Fibroblast of the conjunctiva (primary cell): Measurements from ENCODE around the gene INPP4A.

ENCODE experiments used
- DNase-seq: peaks from one replicate; pipeline ENCODE4 v3.0.0-alpha.2; 2010; ENCODE audit warnings: low read depth

INPP4A gene

GRCh38 chr2:98496750-98497493 is 52.3 kb downstream of the INPP4A start:
- no peak for DNase-seq

- DNase-seq: no peak
Observed at GRCh38 chr2:98498703-98499440, 54.2 kb downstream of the INPP4A start.

- DNase-seq: no peak
Observed at GRCh38 chr2:98500561-98500960, 55.9 kb downstream of the INPP4A start.

DNA sequence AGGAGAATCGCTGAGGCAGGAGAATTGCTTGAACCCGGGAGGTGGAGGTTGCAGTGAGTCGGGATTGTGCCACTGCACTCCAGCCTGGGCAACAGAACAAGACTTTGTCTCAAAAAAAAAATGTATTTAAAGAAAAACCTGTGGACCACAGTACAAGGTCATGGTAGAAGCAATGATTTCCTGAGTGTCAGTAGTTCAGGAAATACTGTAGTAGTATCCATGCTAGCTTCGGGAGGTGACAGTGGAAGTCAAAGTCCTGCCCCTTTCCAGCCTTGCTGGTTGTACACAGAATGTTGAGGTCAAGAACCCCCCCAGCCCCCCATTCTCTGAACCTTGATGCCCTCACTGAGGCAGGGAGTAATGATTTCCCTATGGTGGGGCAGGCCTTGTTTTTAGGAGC is 56.6 kb downstream of the INPP4A start:
- DNase-seq: no peak

GRCh38 chr2:98501876-98502275 is 57.2 kb downstream of the INPP4A start:
- DNase-seq: no peak

GRCh38 chr2:98502556-98503335 is 58.1 kb downstream of the INPP4A start:
- DNase-seq: no peak

- DNase-seq: no peak
Observed at GRCh38 chr2:98503481-98504105, 58.9 kb downstream of the INPP4A start.

GRCh38 chr2:98504381-98505109 is 59.9 kb downstream of the INPP4A start:
- DNase-seq: no peak

DNA sequence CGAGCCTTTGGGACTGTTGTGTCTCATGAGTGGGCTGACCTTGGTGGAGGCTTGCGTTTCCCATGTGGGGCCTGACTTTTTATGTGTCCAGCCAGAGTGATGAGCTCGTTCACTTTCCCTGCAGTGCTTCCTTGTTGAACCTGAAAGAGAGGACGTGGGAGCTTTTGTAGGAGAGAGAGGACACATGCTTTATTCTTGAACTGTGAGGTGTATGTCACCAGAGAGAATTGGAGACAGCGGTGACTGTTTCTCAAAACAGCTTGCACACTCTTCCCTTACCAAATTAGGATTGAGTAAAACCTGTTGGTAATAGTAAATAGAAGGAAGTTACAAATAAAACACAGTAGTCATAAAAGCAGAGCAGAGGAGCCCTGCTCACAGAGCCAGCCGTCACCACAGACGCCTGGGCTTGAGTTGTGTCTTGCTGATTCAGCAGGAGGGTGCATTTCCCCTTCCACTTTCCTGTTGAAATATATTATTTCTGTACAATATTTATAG is 60.7 kb downstream of the INPP4A start:
- no peak for DNase-seq

GRCh38 chr2:98505971-98506664 is 61.5 kb downstream of the INPP4A start:
- no peak for DNase-seq

- DNase-seq: no peak
Observed at GRCh38 chr2:98506881-98507280, 62.2 kb downstream of the INPP4A start.

- no peak for DNase-seq
Observed at GRCh38 chr2:98507461-98507860, 62.8 kb downstream of the INPP4A start.

- no peak for DNase-seq
Observed at GRCh38 chr2:98507891-98508708, 63.4 kb downstream of the INPP4A start.

- no peak for DNase-seq
Observed at GRCh38 chr2:98508709-98509066, 64.0 kb downstream of the INPP4A start.

DNA sequence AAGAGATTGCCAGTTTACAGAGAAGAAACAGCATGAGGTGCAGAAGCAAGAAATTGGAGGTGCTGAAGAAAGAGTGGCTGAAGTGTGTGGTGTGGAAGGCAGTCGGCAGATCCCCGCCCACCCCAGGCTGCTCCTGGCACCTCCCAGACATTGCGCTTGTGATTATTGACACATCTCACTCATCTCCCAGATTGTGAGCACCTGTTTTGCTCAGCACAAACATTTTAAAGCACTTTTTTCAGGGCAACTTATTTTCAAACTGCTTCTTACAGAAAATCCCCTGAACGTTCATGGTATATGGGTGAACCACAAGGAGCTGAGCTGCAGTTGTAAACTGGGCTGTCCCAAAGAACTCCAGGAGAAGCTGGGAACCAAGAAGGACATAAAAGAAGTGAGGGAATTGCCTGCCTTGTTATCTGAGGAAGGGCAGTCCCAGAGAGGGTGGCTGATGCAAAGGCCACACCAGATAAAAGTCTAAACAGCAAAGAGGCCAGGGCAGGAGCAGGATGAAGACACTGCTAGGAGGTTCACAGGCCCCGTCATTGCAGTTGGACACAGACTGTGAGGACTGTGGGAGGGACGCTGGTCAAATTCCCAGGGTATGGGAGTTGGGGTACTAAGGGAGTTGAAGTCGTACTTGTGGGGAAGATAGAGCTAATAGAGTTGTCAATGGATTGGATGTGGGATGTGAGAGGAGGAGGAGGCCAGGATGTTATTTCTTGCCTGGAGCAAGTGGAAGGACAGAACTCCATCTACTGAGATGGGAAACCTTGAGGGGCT is 65.1 kb downstream of the INPP4A start:
- no peak for DNase-seq

DNA sequence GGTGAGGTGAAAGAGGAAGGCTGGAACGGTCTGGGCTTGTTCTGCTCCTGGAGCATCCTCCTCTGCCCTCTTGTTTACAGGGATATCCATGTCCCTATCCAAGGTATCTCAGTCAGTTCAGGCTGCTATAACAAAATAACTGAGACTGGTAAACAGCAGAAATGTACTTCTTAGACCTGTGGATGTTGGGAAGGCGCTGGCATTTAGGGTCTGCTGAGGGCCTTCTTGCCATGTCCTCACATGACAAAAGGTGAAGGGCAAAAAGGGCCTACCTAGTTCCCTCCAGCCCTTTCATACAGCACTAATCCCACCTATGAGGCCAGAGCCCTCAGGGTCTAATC is 65.6 kb downstream of the INPP4A start:
- DNase-seq: no peak

DNA sequence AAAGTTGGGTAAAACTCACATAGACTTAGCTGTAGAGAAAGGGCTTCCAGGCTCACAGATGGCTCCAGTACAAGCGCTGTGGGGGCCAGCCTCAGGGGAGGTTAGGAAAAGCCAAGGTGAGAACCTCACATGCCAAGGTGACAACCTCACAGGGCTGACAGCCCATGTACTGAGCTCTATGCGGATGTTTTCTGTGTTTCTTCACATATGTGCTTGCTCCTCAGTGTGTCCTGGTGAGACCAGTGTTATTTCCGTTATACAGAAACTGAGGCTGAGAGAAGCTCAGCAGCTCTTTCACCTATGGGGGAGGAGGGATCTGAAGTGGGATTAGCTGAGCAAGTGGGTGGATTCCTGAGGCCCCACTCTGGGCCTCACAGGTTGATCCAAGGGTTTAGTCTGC is 67.3 kb downstream of the INPP4A start:
- no peak for DNase-seq

DNA sequence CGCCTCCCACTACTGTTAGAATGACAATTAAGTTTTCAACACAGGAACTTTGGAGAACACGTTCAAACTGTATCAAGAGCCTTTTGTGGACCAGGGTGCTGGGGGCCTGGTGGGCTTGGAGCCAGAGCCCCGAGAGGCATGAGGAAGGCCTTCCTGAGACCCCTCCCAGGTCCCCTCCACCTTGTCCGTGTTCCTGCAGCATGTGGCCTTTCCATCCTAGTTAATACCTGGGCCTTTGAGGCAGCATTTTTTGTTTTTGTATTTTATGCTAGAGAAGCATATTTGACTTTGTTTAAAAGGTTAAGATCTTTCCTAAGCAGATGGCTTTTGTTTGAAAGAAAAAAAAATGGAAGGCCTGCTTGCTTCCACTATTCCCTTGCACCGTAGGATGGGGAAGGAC is 68.0 kb downstream of the INPP4A start:
- DNase-seq: no peak

GRCh38 chr2:98514096-98514639 is 69.5 kb downstream of the INPP4A start:
- no peak for DNase-seq
